HepG2 (cell line): ENCODE data around the gene SETD3. TPM values are rescaled to one million over a fixed set of nuclear protein-coding genes. Genes with fewer than 3 reads are reported as not detected.

Experiments used
- ATAC-seq: fragments of 200-7000 bp; cut with Tn5 transposase; 3 replicates; pipeline ENCODE4 v1.9.1; 2020; ENCODE audit warnings: mild to moderate bottlenecking, moderate library complexity
- BruUV-seq: library from RNA; stranded (reverse); fragments of 400-500 nt; replicated peaks from 2 replicates; lab custom pipeline; 2021; lab: Mats Ljungman, UMichigan
- CTCF ChIA-PET: fragments of 300-600 bp; formaldehyde crosslinking; extraction: SDS; loops from one replicate; lab custom pipeline; 2021; ENCODE audit warnings: low total read pairs, inconsistent platforms, low intra/inter-chr PET ratio; lab: Yijun Ruan, JAX
- POLR2A ChIA-PET: fragments of 350-600 bp; sonication (Branson Sonifier 250); formaldehyde crosslinking; loops from one replicate; lab custom pipeline; 2020; ENCODE audit warnings: antibody characterized with exemption, inconsistent platforms; lab: Yijun Ruan, JAX
- DNase-seq: peaks from one replicate; pipeline ENCODE4 v3.0.0-alpha.2; 2015; ENCODE audit warnings: low spot score
- FAIRE-seq: peaks from 3 replicates; lab custom pipeline; 2011; peaks lifted over from hg19 to GRCh38; lab: Jason Lieb, UNC
- H2AFZ ChIP-seq: one replicate; pipeline ENCODE4 v1.6.1; 2011; ENCODE audit warnings: low read length, inconsistent platforms
- H3K27ac ChIP-seq: fragments of 300-600 bp; 3 replicates; pipeline ENCODE4 v1.8.0; 2011; ENCODE audit warnings: mixed run types, mild to moderate bottlenecking, mixed read lengths, low read length, inconsistent platforms; ENCODE audit not compliant: insufficient read depth; ENCODE audit errors: extremely low read length
- H3K27me3 ChIP-seq, 2 experiments: fragments of 200-600 bp in 1 of 2; 2 replicates in 1 of 2; 3 replicates in 1 of 2; pipeline versions ENCODE4 v1.6.0 to v1.8.0; 2011; ENCODE audit warnings: low read length in 2 of 2, mild to moderate bottlenecking in 2 of 2, moderate library complexity in 2 of 2, inconsistent platforms in 1 of 2; ENCODE audit not compliant: insufficient read depth in 2 of 2, control insufficient read depth in 1 of 2
- H3K36me3 ChIP-seq, 2 experiments: fragments of 200-600 bp in 1 of 2; replicated peaks in 1 of 2; 2 replicates in 1 of 2; 3 replicates in 1 of 2; pipeline versions ENCODE4 v1.5.1 to v1.8.0; 2011; ENCODE audit warnings: low read length in 2 of 2, inconsistent platforms in 1 of 2; ENCODE audit not compliant: insufficient read depth in 2 of 2, control insufficient read depth in 1 of 2
- H3K4me1 ChIP-seq: 2 replicates; pipeline ENCODE4 v1.5.1; 2012; ENCODE audit warnings: low read length, inconsistent platforms; ENCODE audit not compliant: insufficient read depth
- H3K4me2 ChIP-seq: 2 replicates; pipeline ENCODE4 v1.6.0; 2011; ENCODE audit warnings: low read depth, low read length, inconsistent platforms
- H3K4me3 ChIP-seq, 3 experiments: fragments of 200-600 bp in 1 of 3; sonication (generic), shearing (Covaris generic) in 1 of 3; replicated peaks in 1 of 3; 2 replicates each; pipeline ENCODE4 v1.5.1; 2011 to 2016; ENCODE audit warnings: low read length in 3 of 3, inconsistent platforms in 2 of 3, low read depth in 2 of 3, mild to moderate bottlenecking in 2 of 3, control low read depth in 1 of 3, mixed read lengths in 1 of 3; ENCODE audit not compliant: insufficient read depth in 1 of 3
- H3K79me2 ChIP-seq: one replicate; pipeline ENCODE4 v1.6.1; 2011; ENCODE audit warnings: low read length, inconsistent platforms; ENCODE audit not compliant: insufficient read depth
- H3K9ac ChIP-seq: 2 replicates; pipeline ENCODE4 v1.6.0; 2011; ENCODE audit warnings: mild to moderate bottlenecking, low read depth, low read length, inconsistent platforms; ENCODE audit not compliant: insufficient read depth
- H3K9me3 ChIP-seq: 2 replicates; pipeline ENCODE4 v1.5.1; 2012; ENCODE audit warnings: mild to moderate bottlenecking, low read length
- H4K20me1 ChIP-seq: 2 replicates; pipeline ENCODE4 v1.6.0; 2011; ENCODE audit warnings: inconsistent platforms, mild to moderate bottlenecking, low read length, moderate library complexity; ENCODE audit not compliant: insufficient read depth
- CAMTA2 ChIP-seq: sonication (generic); formaldehyde crosslinking; IDR thresholded peaks from 2 replicates; pipeline ENCODE4 v1.4.0; 2020; ENCODE audit warnings: mild to moderate bottlenecking, missing genetic modification reagents, borderline replicate concordance
- KDM5A ChIP-seq: fragments of 200-600 bp; sonication (generic); IDR thresholded peaks from 2 replicates; pipeline ENCODE4 v1.7.0; 2018; ENCODE audit warnings: antibody characterized with exemption, mild to moderate bottlenecking, low read length, borderline replicate concordance
- REL ChIP-seq: sonication (generic); formaldehyde crosslinking; conservative IDR thresholded peaks from 2 replicates; pipeline ENCODE4 v1.8.0; 2022; ENCODE audit warnings: mild to moderate bottlenecking, missing genetic modification reagents, moderate library complexity
- YEATS2 ChIP-seq: sonication (generic); formaldehyde crosslinking; IDR thresholded peaks from 2 replicates; pipeline ENCODE4 v1.4.0; 2020; ENCODE audit warnings: missing genetic modification reagents, borderline replicate concordance
- ZBTB33 ChIP-seq: sonication (generic); formaldehyde crosslinking; IDR thresholded peaks from 2 replicates; pipeline ENCODE4 v1.4.0; 2020; ENCODE audit warnings: missing genetic modification reagents
- ZBTB38 ChIP-seq: sonication (generic); formaldehyde crosslinking; IDR thresholded peaks from 2 replicates; pipeline ENCODE4 v1.5.1; 2020; ENCODE audit warnings: mild to moderate bottlenecking, missing genetic modification reagents
- ZNF816 ChIP-seq: sonication (generic); formaldehyde crosslinking; IDR thresholded peaks from 2 replicates; pipeline ENCODE4 v1.8.0; 2022; ENCODE audit warnings: missing genetic modification reagents, mild to moderate bottlenecking, borderline replicate concordance
- WGBS: methylation state at CpG from one replicate; pipeline ENCODE4 v1.1.6; 2017; ENCODE audit warnings: low lambda C conversion rate; 5-methylcytosine and 5-hydroxymethylcytosine counted together
- in situ Hi-C: cut with HindIII; loops from 2 replicates; pipeline ENCODE4 v1.10.0; 2017; ENCODE audit warnings: low pct_unique_long_range_greater_than_20kb; ENCODE audit not compliant: extremely low pct_ligation_motif_present
- intact Hi-C: fragments of 100-400 bp; cut with micrococcal nuclease; formaldehyde crosslinking; loops from one replicate; pipeline ENCODE4 v1.10.0; 2022; ENCODE audit not compliant: unreplicated experiment
- polyA plus RNA-seq, 8 experiments: library from polyadenylated mRNA; depleted of rRNA in 3 of 8; stranded (reverse) in 7 of 8; unstranded in 1 of 8; fragments of >200 nt; fragmentation: Illumina TruSeq in 4 of 8; extraction: Trizol in 4 of 8; gene quantifications; 2 replicates each; pipeline versions ENCODE4 v1.2.1 to v1.2.3, GENCODE V29; 2011 to 2016; ENCODE audit warnings: low read depth in 4 of 8, missing spikeins in 1 of 8, mixed read lengths in 1 of 8; ENCODE audit not compliant: insufficient read depth in 1 of 8
- total RNA-seq, 5 experiments: library from RNA; depleted of rRNA; stranded (reverse); fragments of >200 nt; fragmentation: Illumina TruSeq; extraction: Trizol; gene quantifications; 2 replicates each; pipeline ENCODE4 v1.2.3, GENCODE V29; 2016; ENCODE audit warnings: low read depth in 1 of 5
- TF ChIP-seq, protein P1 (sequence below): sonication (generic); formaldehyde crosslinking; conservative IDR thresholded peaks from 2 replicates; pipeline ENCODE4 v1.5.0; 2020; ENCODE audit warnings: missing genetic modification reagents

The SETD3 gene
- total and polyA plus RNA-seq, 2 of the 13 experiments (the other 11 are each of a cell fraction or from before 2014, with no cell fraction given) = 30.3 to 67.1 TPM

- POLR2A ChIA-PET = interaction anchor here (1.5 kb wide), 1 partner anchor 20 kb away, joined by 6 read pairs; the partner anchor contains the start of genes CCNK and SETD3
- Histone ChIP-seq H3K4me2 (no peak overlapping the region), H4K20me1 (no peaks in the 10 kb centered on the region; the same call in 1 of the 2 replicates), H3K4me3 (no peak overlapping the region), H3K9me3 (no peaks in the 10 kb centered on the region), H3K27ac (no peak overlapping the region), H3K79me2 (peaks cover 4% of the 10 kb centered on the region), H3K27me3 (no peaks in the 10 kb centered on the region), H3K36me3 (peaks cover 10 to 57% of the 10 kb centered on the region in 2 experiments), H3K9ac (no peak overlapping the region), H3K4me1 (peaks cover 29% of the 10 kb centered on the region), H2AFZ (no peak overlapping the region)
- TF ChIP-seq ZBTB33 (CRISPR knock-in tag) = peak; percentile 32; the same call in 1 of the 2 replicates
- TF ChIP-seq, protein P1, sequence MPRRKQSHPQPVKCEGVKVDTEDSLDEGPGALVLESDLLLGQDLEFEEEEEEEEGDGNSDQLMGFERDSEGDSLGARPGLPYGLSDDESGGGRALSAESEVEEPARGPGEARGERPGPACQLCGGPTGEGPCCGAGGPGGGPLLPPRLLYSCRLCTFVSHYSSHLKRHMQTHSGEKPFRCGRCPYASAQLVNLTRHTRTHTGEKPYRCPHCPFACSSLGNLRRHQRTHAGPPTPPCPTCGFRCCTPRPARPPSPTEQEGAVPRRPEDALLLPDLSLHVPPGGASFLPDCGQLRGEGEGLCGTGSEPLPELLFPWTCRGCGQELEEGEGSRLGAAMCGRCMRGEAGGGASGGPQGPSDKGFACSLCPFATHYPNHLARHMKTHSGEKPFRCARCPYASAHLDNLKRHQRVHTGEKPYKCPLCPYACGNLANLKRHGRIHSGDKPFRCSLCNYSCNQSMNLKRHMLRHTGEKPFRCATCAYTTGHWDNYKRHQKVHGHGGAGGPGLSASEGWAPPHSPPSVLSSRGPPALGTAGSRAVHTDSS (CRISPR knock-in tag) = no peak
- in situ Hi-C loops (no loop called here), intact Hi-C loops (no loop called here)
- CTCF ChIA-PET = no interaction called here
- FAIRE-seq (peak; percentile 56), ATAC-seq (peak; percentile 66), DNase-seq (no peak)
- BruUV-seq = no TSS peak
- 84% methylated on average over 3 of the region's 3 CpGs for WGBS
Observed at GRCh38 chr14:99460793-99461192, 19.9 kb downstream of the SETD3 start.

DNA sequence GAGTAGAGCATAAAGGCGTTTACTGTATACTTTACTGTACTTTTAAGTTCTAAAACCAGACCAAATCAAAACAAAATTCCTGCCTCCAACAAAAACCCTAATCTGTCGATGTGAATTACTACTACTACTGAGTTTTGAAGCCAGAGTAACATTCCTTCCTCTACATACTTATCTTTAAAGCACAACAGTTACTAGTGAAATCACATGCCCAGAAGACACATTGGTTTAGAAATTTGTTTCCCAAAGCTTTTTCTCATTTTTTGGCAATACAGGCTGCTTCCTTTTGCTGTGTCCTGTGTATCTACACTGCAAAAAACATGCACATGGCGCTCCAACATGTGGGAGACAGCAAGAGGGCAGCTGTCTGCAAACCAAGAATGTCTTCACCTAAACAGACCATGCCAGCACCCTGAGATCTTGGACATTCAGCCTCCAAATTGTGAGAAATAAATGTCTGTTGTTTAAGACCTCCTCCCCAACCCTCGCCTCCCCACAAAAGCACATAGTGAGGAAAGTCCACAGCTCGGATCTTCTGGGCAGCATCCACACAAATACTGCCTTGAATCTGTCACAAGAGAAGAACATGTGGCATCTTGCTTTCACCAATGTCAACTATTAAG is 21.1 kb downstream of the SETD3 start:
- TF ChIP-seq ZNF816 (CRISPR knock-in tag) = no peak
- TF ChIP-seq CAMTA2 (CRISPR knock-in tag) = no peak
- no peak for TF ChIP-seq ZBTB38
- no peak for TF ChIP-seq KDM5A
- no peak for TF ChIP-seq REL
- no peak for TF ChIP-seq YEATS2 (CRISPR knock-in tag)
- H4K20me1 ChIP-seq = no peaks in the 10 kb centered on the region; the same call in 1 of the 2 replicates
- BruUV-seq = no TSS peak
- DNase-seq (no peak), FAIRE-seq (peak; percentile 37), ATAC-seq (no peak)
- H2AFZ ChIP-seq = no peak overlapping the region
- ChIA-PET CTCF (no interaction called here), POLR2A (no interaction called here)
- no peak overlapping the region for H3K9ac ChIP-seq
- H3K27me3 ChIP-seq = no peaks in the 10 kb centered on the region
- WGBS = 90% methylated on average over 5 of the region's 5 CpGs
- H3K9me3 ChIP-seq = no peaks in the 10 kb centered on the region
- H3K36me3 ChIP-seq = peaks cover 12 to 55% of the 10 kb centered on the region in 2 experiments
- peaks cover 29% of the 10 kb centered on the region for H3K4me1 ChIP-seq
- in situ Hi-C loops (no loop called here), intact Hi-C loops (no loop called here)
- no peak overlapping the region for H3K4me3 ChIP-seq
- H3K4me2 ChIP-seq = no peak overlapping the region
- no peak overlapping the region for H3K27ac ChIP-seq
- peaks cover 4% of the 10 kb centered on the region for H3K79me2 ChIP-seq
